ENCODE results near the gene UPK3A.
A peak's percentile ranks its signal among the peaks of the same experiment; 100 is the strongest.

The UPK3A gene

DNA sequence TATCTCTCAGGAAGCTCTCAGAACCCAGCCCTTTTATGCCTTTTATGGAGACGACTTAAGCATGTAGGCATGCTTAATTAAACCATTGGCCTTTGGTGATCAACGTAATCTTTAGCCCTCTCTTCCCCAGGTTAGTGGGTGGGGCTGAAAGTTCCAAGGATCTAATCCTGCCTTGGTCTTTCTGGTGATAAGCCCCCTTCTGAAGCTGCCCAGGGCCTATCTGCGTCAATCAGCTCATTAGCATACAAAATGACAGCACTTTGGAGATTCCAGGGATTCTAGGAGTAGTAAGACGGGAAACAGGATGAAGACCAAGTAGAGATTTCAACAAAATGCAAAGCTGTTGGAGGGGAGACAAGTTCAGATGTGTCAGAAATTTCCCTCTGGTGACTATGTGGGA is 28.1 kb downstream of the UPK3A start:
- no peak overlapping the region for H3K4me3 ChIP-seq (ENCODE audit: low read depth, low read length)
- TF ChIP-seq MYC (IDR thresholded peaks at IDR 0.05; ENCODE audit: low read depth, low read length) (no peak), POLR2A (IDR thresholded peaks at IDR 0.05; ENCODE audit: extremely low read depth, insufficient read length) (no peak)
- TF ChIP-seq, protein P1, sequence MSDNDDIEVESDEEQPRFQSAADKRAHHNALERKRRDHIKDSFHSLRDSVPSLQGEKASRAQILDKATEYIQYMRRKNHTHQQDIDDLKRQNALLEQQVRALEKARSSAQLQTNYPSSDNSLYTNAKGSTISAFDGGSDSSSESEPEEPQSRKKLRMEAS (IDR thresholded peaks at IDR 0.05; ENCODE audit: low read depth, low read length) = no peak
- TF ChIP-seq, protein P2, sequence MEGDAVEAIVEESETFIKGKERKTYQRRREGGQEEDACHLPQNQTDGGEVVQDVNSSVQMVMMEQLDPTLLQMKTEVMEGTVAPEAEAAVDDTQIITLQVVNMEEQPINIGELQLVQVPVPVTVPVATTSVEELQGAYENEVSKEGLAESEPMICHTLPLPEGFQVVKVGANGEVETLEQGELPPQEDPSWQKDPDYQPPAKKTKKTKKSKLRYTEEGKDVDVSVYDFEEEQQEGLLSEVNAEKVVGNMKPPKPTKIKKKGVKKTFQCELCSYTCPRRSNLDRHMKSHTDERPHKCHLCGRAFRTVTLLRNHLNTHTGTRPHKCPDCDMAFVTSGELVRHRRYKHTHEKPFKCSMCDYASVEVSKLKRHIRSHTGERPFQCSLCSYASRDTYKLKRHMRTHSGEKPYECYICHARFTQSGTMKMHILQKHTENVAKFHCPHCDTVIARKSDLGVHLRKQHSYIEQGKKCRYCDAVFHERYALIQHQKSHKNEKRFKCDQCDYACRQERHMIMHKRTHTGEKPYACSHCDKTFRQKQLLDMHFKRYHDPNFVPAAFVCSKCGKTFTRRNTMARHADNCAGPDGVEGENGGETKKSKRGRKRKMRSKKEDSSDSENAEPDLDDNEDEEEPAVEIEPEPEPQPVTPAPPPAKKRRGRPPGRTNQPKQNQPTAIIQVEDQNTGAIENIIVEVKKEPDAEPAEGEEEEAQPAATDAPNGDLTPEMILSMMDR (IDR thresholded peaks at IDR 0.05; ENCODE audit: low read depth, low read length) = no peak
- no peak for DNase-seq (ENCODE audit: low read depth)

DNA sequence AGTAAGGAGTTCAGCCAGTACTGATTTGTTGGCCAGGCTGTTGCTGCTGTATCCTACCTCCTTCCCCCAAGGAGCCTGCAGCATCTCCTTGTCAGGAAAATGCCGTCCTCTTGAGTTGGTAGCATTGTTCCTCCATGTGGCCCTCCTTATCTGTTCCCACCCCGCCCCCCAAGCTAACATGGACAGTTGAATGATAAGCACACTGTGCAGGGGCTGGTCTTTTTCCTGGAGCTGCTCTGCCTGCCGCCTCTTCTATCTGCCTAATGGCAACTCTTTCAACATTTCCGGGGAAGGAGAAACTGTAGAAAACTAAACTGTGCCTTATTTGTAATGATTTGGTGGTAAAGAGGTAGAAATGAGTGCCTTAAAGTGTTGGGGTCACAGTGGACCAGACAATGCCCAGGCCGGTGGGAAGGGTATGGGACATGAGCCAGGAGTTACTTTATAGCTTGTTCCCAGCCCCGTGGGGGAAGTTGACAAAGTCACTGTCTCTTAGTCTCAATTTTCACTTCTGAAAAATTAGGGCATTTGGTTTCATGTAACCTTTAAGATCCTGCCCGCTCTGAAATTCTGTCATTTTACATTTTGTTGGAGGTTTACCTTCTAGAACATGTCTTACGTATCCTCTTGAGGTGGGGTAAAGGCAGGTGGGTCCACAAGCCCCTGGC is 29.4 kb downstream of the UPK3A start:
- peak overlapping the region; percentile 27 for H3K4me3 ChIP-seq (ENCODE audit: low read depth, low read length)
- no peak for TF ChIP-seq MYC (IDR thresholded peaks at IDR 0.05; ENCODE audit: low read depth, low read length)

DNA sequence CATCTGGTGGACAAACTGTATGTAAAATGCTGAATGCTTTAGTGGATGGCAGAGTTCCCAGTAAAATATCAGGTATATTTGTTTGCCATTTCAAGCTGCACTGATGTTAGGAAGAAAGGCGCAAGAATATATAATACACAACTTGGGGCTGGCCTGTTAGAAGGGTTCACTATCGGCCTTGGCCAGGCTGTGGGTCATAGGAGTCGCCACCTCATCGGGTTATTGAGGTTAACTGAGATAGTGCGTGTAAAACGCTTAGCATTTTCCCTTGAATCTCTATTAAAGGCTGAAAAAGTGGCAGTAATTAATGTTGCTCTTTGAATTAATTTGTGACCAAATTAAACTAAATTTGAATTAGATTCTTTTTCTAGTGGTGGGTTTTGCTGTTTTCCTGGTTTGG is 30.0 kb downstream of the UPK3A start:
- TF ChIP-seq, protein P2 (IDR thresholded peaks at IDR 0.05; ENCODE audit: low read depth, low read length) = no peak
- TF ChIP-seq, protein P1 (IDR thresholded peaks at IDR 0.05; ENCODE audit: low read depth, low read length) = no peak

More for the DNA sequence above, 29.4 kb downstream of the UPK3A start:
- DNase-seq (ENCODE audit: low read depth) = peak; percentile 57

DNA sequence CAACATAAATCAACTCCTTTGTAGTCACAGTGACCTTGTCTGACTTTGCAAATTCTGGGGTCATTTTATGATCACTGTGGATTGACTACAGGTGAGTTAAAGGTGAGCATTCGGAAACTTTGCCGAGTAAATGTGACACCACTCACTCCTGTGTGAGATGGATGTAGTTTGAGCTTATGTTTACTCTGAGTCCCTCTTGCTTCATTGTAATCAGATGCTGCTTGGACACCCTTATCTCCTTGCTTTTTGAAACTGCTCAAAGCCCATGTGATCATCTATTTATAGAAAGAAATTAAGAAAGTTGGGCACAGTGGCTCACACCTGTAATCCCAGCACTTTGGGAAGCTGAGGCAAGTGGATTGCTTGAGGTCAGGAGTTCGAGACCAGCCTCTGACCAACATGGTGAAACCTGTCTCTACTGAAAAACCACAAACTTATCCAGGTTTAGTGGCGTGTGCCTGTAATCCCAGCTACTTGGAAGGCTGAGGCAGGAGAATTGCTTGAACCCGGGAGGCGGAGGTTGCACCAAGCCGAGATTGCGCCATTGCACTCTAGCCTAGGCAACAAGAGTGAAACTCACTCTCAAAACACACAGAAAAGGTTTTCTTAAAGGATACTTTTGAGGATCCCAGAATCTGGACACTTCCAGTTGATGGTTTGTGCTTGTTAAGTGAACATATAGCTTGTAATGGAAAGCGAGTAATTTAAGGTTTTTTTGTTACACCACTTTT is 32.2 kb downstream of the UPK3A start:
- H3K4me3 ChIP-seq (ENCODE audit: low read depth, low read length) = no peak overlapping the region
- no peak for TF ChIP-seq POLR2A (IDR thresholded peaks at IDR 0.05; ENCODE audit: extremely low read depth, insufficient read length)
- TF ChIP-seq MYC (IDR thresholded peaks at IDR 0.05; ENCODE audit: low read depth, low read length) = no peak
- TF ChIP-seq, protein P1 (IDR thresholded peaks at IDR 0.05; ENCODE audit: low read depth, low read length) = no peak
- TF ChIP-seq, protein P2 (IDR thresholded peaks at IDR 0.05; ENCODE audit: low read depth, low read length) = no peak
- DNase-seq (ENCODE audit: low read depth) = no peak

More for the DNA sequence above, 30.0 kb downstream of the UPK3A start:
- H3K4me3 ChIP-seq (ENCODE audit: low read depth, low read length) = no peak overlapping the region
- DNase-seq (ENCODE audit: low read depth) = no peak

DNA sequence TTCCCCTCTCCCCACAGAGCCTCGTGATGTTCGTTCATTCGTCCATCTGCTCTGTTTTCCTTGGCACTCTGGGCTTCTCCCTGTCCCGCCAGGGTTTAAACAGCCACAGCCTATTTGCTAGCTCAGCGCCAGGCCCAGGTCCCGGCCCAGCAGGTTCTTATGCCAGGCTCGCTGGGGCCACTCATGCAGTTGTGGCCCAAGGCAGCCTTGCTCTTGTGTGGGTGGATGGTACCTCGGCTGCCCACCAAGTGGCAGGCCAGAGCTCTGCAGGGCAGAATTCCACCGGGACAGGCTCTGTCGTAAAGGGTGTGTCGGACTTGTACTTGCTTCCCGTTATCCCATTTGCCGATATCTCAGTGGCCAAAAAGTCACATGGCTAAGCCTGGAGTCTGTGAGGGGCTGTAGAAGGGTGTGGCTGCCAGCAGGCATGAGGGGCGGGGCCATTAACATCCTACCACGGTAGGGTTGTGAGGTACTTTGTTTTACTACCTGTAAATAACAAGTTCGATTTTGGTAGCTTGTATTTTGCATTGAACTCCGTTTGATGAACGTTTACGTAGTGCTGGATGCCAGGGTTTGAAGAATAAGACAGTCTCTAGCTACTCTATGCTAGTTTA is 32.9 kb downstream of the UPK3A start:
- DNase-seq (ENCODE audit: low read depth) = peak; percentile 18
- TF ChIP-seq MYC (IDR thresholded peaks at IDR 0.05; ENCODE audit: low read depth, low read length) (no peak), POLR2A (IDR thresholded peaks at IDR 0.05; ENCODE audit: extremely low read depth, insufficient read length) (no peak)
- TF ChIP-seq, protein P1 (IDR thresholded peaks at IDR 0.05; ENCODE audit: low read depth, low read length) = no peak
- TF ChIP-seq, protein P2 (IDR thresholded peaks at IDR 0.05; ENCODE audit: low read depth, low read length) = no peak
- H3K4me3 ChIP-seq (ENCODE audit: low read depth, low read length) = no peak overlapping the region

DNA sequence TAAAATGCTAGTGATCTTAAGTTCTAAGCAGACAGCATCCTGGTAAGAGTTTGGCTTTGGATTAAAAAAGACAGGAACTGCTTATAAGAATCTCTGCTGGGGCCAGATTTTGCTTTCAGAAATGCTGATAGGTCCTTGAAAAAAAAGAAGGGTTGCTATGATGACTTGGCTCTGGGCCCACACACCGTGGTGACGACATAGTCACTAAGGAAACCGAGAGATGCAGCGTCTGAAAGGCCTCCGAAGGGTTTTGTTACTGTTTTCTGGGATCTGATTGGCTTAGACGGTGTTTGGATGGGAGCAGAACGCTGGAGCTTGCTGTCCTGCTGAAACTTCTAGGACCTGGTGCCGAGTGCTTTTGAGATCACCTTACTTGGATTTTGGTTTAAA is 33.4 kb downstream of the UPK3A start:
- peak; percentile 61 for DNase-seq (ENCODE audit: low read depth)

More for the DNA sequence above, 33.4 kb downstream of the UPK3A start:
- no peak for TF ChIP-seq MYC (IDR thresholded peaks at IDR 0.05; ENCODE audit: low read depth, low read length)
- TF ChIP-seq, protein P1 (IDR thresholded peaks at IDR 0.05; ENCODE audit: low read depth, low read length) = no peak
- no peak for TF ChIP-seq POLR2A (IDR thresholded peaks at IDR 0.05; ENCODE audit: extremely low read depth, insufficient read length)
- TF ChIP-seq, protein P2 (IDR thresholded peaks at IDR 0.05; ENCODE audit: low read depth, low read length) = no peak
- H3K4me3 ChIP-seq (ENCODE audit: low read depth, low read length) = peak overlapping the region; percentile 36

All from NB4 (cell line).